Smooth muscle cell (in vitro differentiated cells): ENCODE results near the gene DOK6. TPM values are rescaled to one million over a fixed set of nuclear protein-coding genes. Genes with fewer than 3 reads are reported as not detected.

ENCODE experiments used
- DNase-seq: peaks from one replicate; lab custom pipeline; 2025; ENCODE audit not compliant: unreplicated experiment; lab: John Stamatoyannopoulos, UW
- H2AFZ ChIP-seq: fragments of 200-600 bp; sonication (generic); 2 replicates; pipeline ENCODE4 v1.6.0; 2016; ENCODE audit warnings: antibody characterized with exemption, low read depth, mild to moderate bottlenecking
- H3F3A ChIP-seq: fragments of 200-600 bp; sonication (generic); 2 replicates; pipeline ENCODE4 v1.6.0; 2017; ENCODE audit warnings: antibody characterized with exemption, low read depth
- H3K27ac ChIP-seq: fragments of 200-600 bp; sonication (generic); 2 replicates; pipeline ENCODE4 v1.5.1; 2016; ENCODE audit warnings: low read depth, mild to moderate bottlenecking
- H3K27me3 ChIP-seq: fragments of 200-600 bp; sonication (generic); 2 replicates; pipeline ENCODE4 v1.6.1; 2016; ENCODE audit warnings: low read depth, mild to moderate bottlenecking
- H3K36me3 ChIP-seq: fragments of 200-600 bp; sonication (generic); 2 replicates; pipeline ENCODE4 v1.5.1; 2016; ENCODE audit warnings: low read depth
- H3K4me1 ChIP-seq: fragments of 200-600 bp; sonication (generic); 2 replicates; pipeline ENCODE4 v1.5.1; 2016; ENCODE audit warnings: low read depth
- H3K4me2 ChIP-seq: fragments of 200-600 bp; sonication (generic); 2 replicates; pipeline ENCODE4 v1.6.0; 2016; ENCODE audit warnings: mild to moderate bottlenecking
- H3K4me3 ChIP-seq: fragments of 200-600 bp; sonication (generic); 2 replicates; pipeline ENCODE4 v1.5.1; 2016; ENCODE audit warnings: mild to moderate bottlenecking
- H3K79me2 ChIP-seq: fragments of 200-600 bp; sonication (generic); 2 replicates; pipeline ENCODE4 v1.6.0; 2016; ENCODE audit warnings: low read depth, mild to moderate bottlenecking
- H3K9ac ChIP-seq: fragments of 200-600 bp; sonication (generic); 2 replicates; pipeline ENCODE4 v1.6.0; 2016; ENCODE audit warnings: low read depth
- H3K9me3 ChIP-seq: fragments of 200-600 bp; sonication (generic); replicated peaks from 2 replicates; pipeline ENCODE4 v1.5.1; 2016; ENCODE audit warnings: low read depth
- H4K20me1 ChIP-seq: fragments of 200-600 bp; sonication (generic); 2 replicates; pipeline ENCODE4 v1.6.0; 2016; ENCODE audit warnings: low read depth
- WGBS: methylation state at CpG from one replicate; pipeline ENCODE4 v1.1.7; 2016; ENCODE audit warnings: low lambda C conversion rate; 5-methylcytosine and 5-hydroxymethylcytosine counted together
- polyA plus RNA-seq: library from polyadenylated mRNA; unstranded; fragments of >200 nt; fragmentation: Nextera tagmentation; extraction: Ambion mirVana; gene quantifications from 2 replicates; pipeline ENCODE4 v1.2.1, GENCODE V29; 2016
- total RNA-seq: library from RNA; depleted of rRNA; stranded (reverse); fragments of >200 nt; gene quantifications from 2 replicates; pipeline ENCODE4 v1.2.3, GENCODE V29; 2014
- TF ChIP-seq, protein P1 (sequence below): fragments of 200-600 bp; sonication (generic); IDR thresholded peaks from 2 replicates; pipeline ENCODE4 v1.5.1; 2017; ENCODE audit warnings: borderline replicate concordance, mild to moderate bottlenecking, antibody characterized with exemption; ENCODE audit not compliant: insufficient read depth, poor library complexity, severe bottlenecking

DOK6 gene
- total and polyA plus RNA-seq, 2 experiments from 2014 or later: 7.2 to 21.4 TPM

DNA sequence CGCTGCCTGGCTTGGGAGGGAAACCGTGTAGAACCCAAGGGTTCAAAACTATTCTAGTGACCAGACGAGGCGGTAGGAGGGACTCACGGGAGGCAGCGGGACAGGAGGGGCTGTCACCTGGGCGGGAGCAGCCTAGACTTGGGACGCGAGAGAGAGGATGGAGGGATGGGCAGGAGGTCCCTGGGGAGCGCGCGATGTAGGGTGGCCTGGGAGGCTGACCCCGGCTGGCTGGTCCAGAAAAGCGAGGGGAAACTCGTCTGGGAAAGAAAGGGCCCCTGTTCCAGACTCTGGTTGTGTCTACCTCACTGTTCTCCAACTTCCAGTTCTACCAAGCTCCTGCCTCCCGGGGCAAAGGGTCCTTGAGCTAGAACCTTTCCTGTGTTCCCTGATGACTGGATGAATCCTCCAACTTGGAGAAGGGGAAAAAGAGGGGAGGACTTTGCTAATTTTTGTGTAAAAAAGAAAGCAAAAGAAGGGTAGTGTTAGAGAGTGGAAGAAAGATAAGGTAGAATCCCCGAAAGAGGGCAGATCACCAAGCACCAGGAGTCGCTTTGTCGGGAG is 1.4 kb downstream of the DOK6 start:
- peak overlapping the region; percentile 96 for H2AFZ ChIP-seq
- TF ChIP-seq, protein P1, sequence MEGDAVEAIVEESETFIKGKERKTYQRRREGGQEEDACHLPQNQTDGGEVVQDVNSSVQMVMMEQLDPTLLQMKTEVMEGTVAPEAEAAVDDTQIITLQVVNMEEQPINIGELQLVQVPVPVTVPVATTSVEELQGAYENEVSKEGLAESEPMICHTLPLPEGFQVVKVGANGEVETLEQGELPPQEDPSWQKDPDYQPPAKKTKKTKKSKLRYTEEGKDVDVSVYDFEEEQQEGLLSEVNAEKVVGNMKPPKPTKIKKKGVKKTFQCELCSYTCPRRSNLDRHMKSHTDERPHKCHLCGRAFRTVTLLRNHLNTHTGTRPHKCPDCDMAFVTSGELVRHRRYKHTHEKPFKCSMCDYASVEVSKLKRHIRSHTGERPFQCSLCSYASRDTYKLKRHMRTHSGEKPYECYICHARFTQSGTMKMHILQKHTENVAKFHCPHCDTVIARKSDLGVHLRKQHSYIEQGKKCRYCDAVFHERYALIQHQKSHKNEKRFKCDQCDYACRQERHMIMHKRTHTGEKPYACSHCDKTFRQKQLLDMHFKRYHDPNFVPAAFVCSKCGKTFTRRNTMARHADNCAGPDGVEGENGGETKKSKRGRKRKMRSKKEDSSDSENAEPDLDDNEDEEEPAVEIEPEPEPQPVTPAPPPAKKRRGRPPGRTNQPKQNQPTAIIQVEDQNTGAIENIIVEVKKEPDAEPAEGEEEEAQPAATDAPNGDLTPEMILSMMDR: no peak
- no peaks in the 10 kb centered on the region for H3K36me3 ChIP-seq
- peaks cover 36% of the 10 kb centered on the region for H3K27me3 ChIP-seq
- H3K9ac ChIP-seq: no peak overlapping the region
- no peaks in the 10 kb centered on the region for H3F3A ChIP-seq
- WGBS: 3% methylated on average over 14 of the region's 19 CpGs
- no peak overlapping the region for H3K27ac ChIP-seq
- H3K79me2 ChIP-seq: peaks cover 9% of the 10 kb centered on the region
- DNase-seq: no peak
- peak overlapping the region; percentile 75 for H3K4me3 ChIP-seq
- peaks cover 22% of the 10 kb centered on the region for H3K4me1 ChIP-seq
- peaks cover 15% of the 10 kb centered on the region for H4K20me1 ChIP-seq
- H3K4me2 ChIP-seq: peak overlapping the region; percentile 95
- H3K9me3 ChIP-seq: no peaks in the 10 kb centered on the region

DNA sequence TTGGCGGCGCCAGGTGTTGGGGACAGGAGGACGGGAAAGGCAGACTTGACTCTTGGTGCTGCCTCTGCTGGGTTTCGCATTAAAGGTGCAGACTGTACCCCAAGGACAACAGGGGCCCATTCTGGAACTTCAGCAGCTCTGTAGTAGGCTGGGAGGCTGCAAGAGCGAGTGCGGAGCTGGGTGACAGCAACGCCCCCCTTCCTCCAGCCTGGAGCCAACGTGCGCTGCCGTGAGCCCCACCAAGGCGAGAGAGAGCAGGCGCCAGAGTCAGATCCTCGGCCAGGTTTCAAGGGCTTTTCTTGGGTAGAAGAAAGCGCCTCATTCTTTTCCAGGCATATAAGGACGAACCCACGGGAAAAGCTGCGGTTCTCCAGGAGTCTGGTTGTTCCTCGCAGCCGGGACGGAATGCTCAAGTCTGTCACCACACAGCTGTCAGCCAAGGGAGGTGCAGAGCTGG is 1.9 kb downstream of the DOK6 start:
- Histone ChIP-seq H3K9me3 (no peaks in the 10 kb centered on the region), H3K4me3 (peak overlapping the region; percentile 75), H3K79me2 (peaks cover 9% of the 10 kb centered on the region), H3K27me3 (peaks cover 36% of the 10 kb centered on the region), H3K4me2 (peak overlapping the region; percentile 95), H4K20me1 (peaks cover 15% of the 10 kb centered on the region), H3K4me1 (peaks cover 22% of the 10 kb centered on the region), H2AFZ (peak overlapping the region; percentile 96), H3K9ac (no peak overlapping the region), H3K36me3 (no peaks in the 10 kb centered on the region), H3F3A (no peaks in the 10 kb centered on the region), H3K27ac (no peak overlapping the region)
- WGBS: 6% methylated on average over 20 of the region's 20 CpGs
- peak; percentile 1 for DNase-seq
- TF ChIP-seq, protein P1: no peak

- Histone ChIP-seq H3K4me1 (no peaks in the 10 kb centered on the region), H3K27ac (no peak overlapping the region), H3K27me3 (peaks cover 9% of the 10 kb centered on the region), H3K9ac (no peak overlapping the region), H4K20me1 (peaks cover under 1% of the 10 kb centered on the region), H3K79me2 (peaks cover 9% of the 10 kb centered on the region), H3K36me3 (no peaks in the 10 kb centered on the region), H3K4me3 (no peak overlapping the region), H3K4me2 (no peak overlapping the region), H2AFZ (no peak overlapping the region), H3K9me3 (no peaks in the 10 kb centered on the region), H3F3A (no peaks in the 10 kb centered on the region)
- 93% methylated on average over 1 of the region's 1 CpG for WGBS
- TF ChIP-seq, protein P1: no peak
- DNase-seq: no peak
Measured at GRCh38 chr18:69408522-69408921, 7.8 kb downstream of the DOK6 start.

DNA sequence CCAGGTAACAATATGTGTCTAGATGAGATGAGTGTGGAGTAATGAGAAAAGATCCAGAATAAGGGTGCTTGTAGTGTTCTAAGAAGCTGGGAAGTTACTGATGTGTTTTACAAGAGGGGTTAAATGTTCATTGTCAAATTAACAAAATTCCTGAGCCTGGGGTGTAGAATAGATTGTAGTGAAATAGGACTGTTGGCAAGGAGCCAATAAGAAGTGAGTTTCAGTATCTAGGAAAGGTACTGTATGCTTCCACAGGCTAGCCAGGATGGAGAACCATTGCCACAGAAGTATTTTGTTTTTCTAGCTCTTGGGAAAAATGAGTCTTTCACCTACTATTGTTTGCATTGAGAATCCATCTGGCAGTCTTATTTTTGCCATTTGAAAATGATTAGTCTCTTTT is 10.5 kb downstream of the DOK6 start:
- Histone ChIP-seq H2AFZ (no peak overlapping the region), H3K4me3 (no peak overlapping the region), H3K27ac (no peak overlapping the region), H3K4me2 (no peak overlapping the region), H3K79me2 (peaks cover 2% of the 10 kb centered on the region), H3K9me3 (no peaks in the 10 kb centered on the region), H3K36me3 (no peaks in the 10 kb centered on the region), H3K4me1 (no peaks in the 10 kb centered on the region), H3K9ac (no peak overlapping the region), H4K20me1 (no peaks in the 10 kb centered on the region), H3K27me3 (no peaks in the 10 kb centered on the region), H3F3A (no peaks in the 10 kb centered on the region)
- TF ChIP-seq, protein P1: no peak
- no peak for DNase-seq
